Liver (tissue), 3 donors: ENCODE data around the gene ILDR2.

Source experiments
- JUND ChIP-seq, 2 donors: IDR thresholded peaks; 2 replicates each; pipeline ENCODE4 v1.6.1; 2016; ENCODE audit warnings: antibody characterized with exemption in 2 of 2
- TF ChIP-seq, protein P1 (sequence below): fragments of 150-350 bp; IDR thresholded peaks from 2 replicates; pipeline ENCODE4 v1.5.1; 2017; ENCODE audit warnings: improper control_type of control experiment, low read depth, low read length; ENCODE audit not compliant: missing input control
- donor health status: healthy.
- donor health status: healthy.

DNA sequence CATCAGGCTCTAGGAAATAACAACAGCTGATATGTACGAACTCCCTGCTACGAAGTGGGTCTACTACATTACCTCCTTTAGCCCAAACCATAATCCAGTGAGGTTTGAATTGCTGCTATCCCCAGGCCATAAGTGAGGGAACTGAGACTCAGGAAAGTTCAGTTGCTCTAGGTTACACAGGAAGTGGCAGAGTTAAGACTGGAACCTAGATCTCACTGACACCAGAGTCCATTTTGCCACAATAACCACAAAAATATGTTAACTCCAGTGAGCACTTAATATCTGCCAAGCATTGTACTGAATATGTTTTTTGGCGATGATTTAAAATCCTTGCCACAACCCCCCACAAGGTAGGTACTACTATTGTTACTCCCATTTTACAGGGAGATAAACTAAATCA is 90.4 kb downstream of the ILDR2 start:
- TF ChIP-seq JUND (IDR thresholded peaks at IDR 0.05), result no peak
- TF ChIP-seq, protein P1, sequence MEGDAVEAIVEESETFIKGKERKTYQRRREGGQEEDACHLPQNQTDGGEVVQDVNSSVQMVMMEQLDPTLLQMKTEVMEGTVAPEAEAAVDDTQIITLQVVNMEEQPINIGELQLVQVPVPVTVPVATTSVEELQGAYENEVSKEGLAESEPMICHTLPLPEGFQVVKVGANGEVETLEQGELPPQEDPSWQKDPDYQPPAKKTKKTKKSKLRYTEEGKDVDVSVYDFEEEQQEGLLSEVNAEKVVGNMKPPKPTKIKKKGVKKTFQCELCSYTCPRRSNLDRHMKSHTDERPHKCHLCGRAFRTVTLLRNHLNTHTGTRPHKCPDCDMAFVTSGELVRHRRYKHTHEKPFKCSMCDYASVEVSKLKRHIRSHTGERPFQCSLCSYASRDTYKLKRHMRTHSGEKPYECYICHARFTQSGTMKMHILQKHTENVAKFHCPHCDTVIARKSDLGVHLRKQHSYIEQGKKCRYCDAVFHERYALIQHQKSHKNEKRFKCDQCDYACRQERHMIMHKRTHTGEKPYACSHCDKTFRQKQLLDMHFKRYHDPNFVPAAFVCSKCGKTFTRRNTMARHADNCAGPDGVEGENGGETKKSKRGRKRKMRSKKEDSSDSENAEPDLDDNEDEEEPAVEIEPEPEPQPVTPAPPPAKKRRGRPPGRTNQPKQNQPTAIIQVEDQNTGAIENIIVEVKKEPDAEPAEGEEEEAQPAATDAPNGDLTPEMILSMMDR, result no peak
